GM12878 (cell line): ENCODE results near the gene ARHGAP12. TPM values are rescaled to one million over a fixed set of nuclear protein-coding genes. Genes with fewer than 3 reads are reported as not detected.

Experiments used
- ATAC-seq: fragments of 200-7000 bp; cut with Tn5 transposase; 3 replicates; pipeline ENCODE4 v1.9.1; 2020; ENCODE audit warnings: mild to moderate bottlenecking, moderate library complexity
- BruUV-seq: library from RNA; stranded (reverse); fragments of 400-500 nt; replicated peaks from 2 replicates; lab custom pipeline; 2021; lab: Mats Ljungman, UMichigan
- CTCF ChIA-PET: fragments of 300-600 bp; sonication (Branson Sonifier 250); formaldehyde crosslinking; extraction: SDS; loops from one replicate; lab custom pipeline; 2021; ENCODE audit warnings: inconsistent platforms; lab: Yijun Ruan, JAX
- POLR2A ChIA-PET: fragments of 350-600 bp; formaldehyde crosslinking; extraction: SDS; loops from one replicate; lab custom pipeline; 2021; ENCODE audit warnings: inconsistent platforms; lab: Charles Lee
- RAD21 ChIA-PET: fragments of 300-600 bp; sonication (Branson Sonifier 250); formaldehyde crosslinking; loops from one replicate; lab custom pipeline; 2023; ENCODE audit warnings: antibody characterized with exemption; ENCODE audit not compliant: unreplicated experiment; lab: Charles Lee
- SMC1A ChIA-PET: fragments of 300-600 bp; sonication (Branson Sonifier 250); formaldehyde crosslinking; loops from one replicate; lab custom pipeline; 2023; ENCODE audit not compliant: unreplicated experiment, uncharacterized antibody; lab: Charles Lee
- DNase-seq: peaks from one replicate; pipeline ENCODE4 v3.0.0-alpha.2; 2011; ENCODE audit warnings: low read depth, low spot score
- FAIRE-seq: peaks from 3 replicates; lab custom pipeline; 2011; peaks lifted over from hg19 to GRCh38; lab: Jason Lieb, UNC
- H2AFZ ChIP-seq: 2 replicates; pipeline ENCODE4 v1.6.0; 2011; ENCODE audit warnings: low read depth, low read length, control low read depth; ENCODE audit not compliant: control insufficient read depth
- H3K27ac ChIP-seq: 2 replicates; pipeline ENCODE4 v1.5.1; 2011; ENCODE audit warnings: control low read depth; ENCODE audit not compliant: control insufficient read depth, insufficient read depth
- H3K27me3 ChIP-seq, 2 experiments: replicated peaks in 1 of 2; 2 replicates each; pipeline versions ENCODE4 v1.6.0 to v1.6.1; 2011; ENCODE audit warnings: low read length in 1 of 2; ENCODE audit not compliant: control insufficient read depth in 2 of 2, insufficient read depth in 2 of 2
- H3K36me3 ChIP-seq, 2 experiments: 2 replicates each; pipeline ENCODE4 v1.5.1; 2011; ENCODE audit warnings: low read length in 1 of 2; ENCODE audit not compliant: control insufficient read depth in 2 of 2, insufficient read depth in 2 of 2
- H3K4me1 ChIP-seq: 2 replicates; pipeline ENCODE4 v1.6.1; 2011; ENCODE audit warnings: mild to moderate bottlenecking, low read length, moderate library complexity, mixed read lengths; ENCODE audit not compliant: control insufficient read depth, insufficient read depth
- H3K4me2 ChIP-seq: 2 replicates; pipeline ENCODE4 v1.6.0; 2011; ENCODE audit warnings: control low read depth; ENCODE audit not compliant: control insufficient read depth, insufficient read depth
- H3K4me3 ChIP-seq: fragments of 200-600 bp; sonication (generic); 2 replicates; pipeline ENCODE4 v1.5.1; 2016
- H3K79me2 ChIP-seq: 2 replicates; pipeline ENCODE4 v1.6.0; 2011; ENCODE audit warnings: low read length; ENCODE audit not compliant: control insufficient read depth, insufficient read depth
- H3K9ac ChIP-seq: 2 replicates; pipeline ENCODE4 v1.8.0; 2011; ENCODE audit warnings: low read length, control low read depth, mixed read lengths; ENCODE audit not compliant: control insufficient read depth, insufficient read depth
- H3K9me3 ChIP-seq: replicated peaks from 3 replicates; pipeline ENCODE4 v1.5.1; 2011; ENCODE audit warnings: mild to moderate bottlenecking, low read length; ENCODE audit not compliant: control insufficient read depth, insufficient read depth
- H4K20me1 ChIP-seq: 2 replicates; pipeline ENCODE4 v1.6.0; 2011; ENCODE audit not compliant: control insufficient read depth, insufficient read depth
- BACH1 ChIP-seq: fragments of 450-650 bp; IDR thresholded peaks from 2 replicates; pipeline ENCODE4 v1.6.1; 2017; ENCODE audit warnings: mild to moderate bottlenecking, borderline replicate concordance
- MEF2A ChIP-seq: IDR thresholded peaks from 2 replicates; pipeline ENCODE4 v1.6.1; 2011; ENCODE audit warnings: low read depth, mild to moderate bottlenecking, low read length, moderate library complexity; ENCODE audit not compliant: insufficient read depth
- ZBED1 ChIP-seq: IDR thresholded peaks from 2 replicates; pipeline ENCODE4 v1.6.1; 2016; ENCODE audit warnings: borderline replicate concordance
- ZBTB40 ChIP-seq: fragments of 450-650 bp; IDR thresholded peaks from 2 replicates; pipeline ENCODE4 v1.6.1; 2016; ENCODE audit warnings: mild to moderate bottlenecking, moderate library complexity, borderline replicate concordance
- WGBS: methylation state at CpG from one replicate; pipeline ENCODE4 v1.1.6; 2016; ENCODE audit warnings: low lambda C conversion rate; ENCODE audit not compliant: insufficient replicate concordance, insufficient coverage; ENCODE audit errors: missing lambda C conversion rate; 5-methylcytosine and 5-hydroxymethylcytosine counted together
- in situ Hi-C: fragments of 300-500 bp; cut with MboI; formaldehyde crosslinking; loops from 9 replicates; pipeline ENCODE4 v1.14.3; 2018; ENCODE audit warnings: mixed read lengths
- intact Hi-C: fragments of 100-400 bp; cut with micrococcal nuclease; formaldehyde crosslinking; loops from one replicate; pipeline ENCODE4 v1.14.2; 2022; ENCODE audit not compliant: unreplicated experiment
- polyA plus RNA-seq, 11 experiments: library from polyadenylated mRNA; depleted of rRNA in 4 of 11; unstranded in 6 of 11; stranded (reverse) in 5 of 11; fragments of >200 nt; fragmentation: Nextera tagmentation in 4 of 11; fragmentation: Illumina TruSeq in 1 of 11; extraction: Ambion mirVana in 4 of 11; extraction: Trizol in 1 of 11; gene quantifications; 1 replicate in 1 of 11; 2 replicates in 10 of 11; pipeline versions ENCODE4 v1.2.1 to v1.2.3, GENCODE V29; 2011 to 2016; ENCODE audit warnings: inconsistent platforms in 2 of 11, missing spikeins in 2 of 11, low read depth in 1 of 11
- total RNA-seq, 4 experiments: library from RNA; depleted of rRNA in 3 of 4; stranded (reverse); fragments of >200 nt in 3 of 4; fragmentation: Illumina TruSeq in 1 of 4; extraction: Trizol in 1 of 4; gene quantifications; 2 replicates each; pipeline versions ENCODE4 v1.2.1 to v1.2.3, GENCODE V29; 2013 to 2021
- TF ChIP-seq, protein P1 (sequence below): IDR thresholded peaks from 2 replicates; pipeline ENCODE4 v1.6.1; 2012; ENCODE audit warnings: mild to moderate bottlenecking, low read depth, low read length
- TF ChIP-seq, protein P2 (sequence below): IDR thresholded peaks from 2 replicates; pipeline ENCODE4 v1.6.1; 2011; ENCODE audit warnings: borderline replicate concordance, low read depth, mild to moderate bottlenecking, moderate library complexity, low read length; ENCODE audit not compliant: insufficient read depth, poor library complexity, severe bottlenecking

The ARHGAP12 gene
- total and polyA plus RNA-seq, 10 of the 15 experiments (the other 5 are each of a cell fraction or from before 2014, with no cell fraction given): 5.4 to 15.6 (median 8.5) TPM

DNA sequence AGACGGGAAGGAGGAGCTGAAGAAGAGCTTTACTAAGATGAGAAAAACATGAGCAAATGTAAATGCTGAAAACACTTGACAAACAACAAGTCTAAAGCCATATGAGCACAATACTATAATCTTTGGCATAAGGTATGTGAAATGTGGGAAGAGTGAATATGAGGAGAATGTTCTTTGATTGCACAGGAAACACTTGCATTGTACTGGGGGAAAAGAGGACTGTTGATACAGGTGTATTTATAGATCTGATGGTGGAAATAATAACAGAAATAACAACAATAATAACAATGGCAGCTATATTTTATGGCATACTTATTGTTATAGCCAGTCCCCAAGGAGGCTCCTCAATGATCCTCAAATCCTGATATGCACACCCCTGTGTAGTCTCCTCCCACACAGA, 23.0 kb downstream of the ARHGAP12 start:
- ChIA-PET SMC1A (interaction anchor here (1.9 kb wide), 1 partner anchor 9 kb away, joined by 6 read pairs; no protein-coding TSS in a partner anchor), CTCF (no interaction called here), RAD21 (no interaction called here), POLR2A (no interaction called here)
- Histone ChIP-seq H3K27ac (no peak overlapping the region), H3K9ac (no peak overlapping the region), H3K4me2 (no peak overlapping the region), H3K9me3 (peaks cover 1% of the 10 kb centered on the region; the same call in 1 of the 3 replicates), H2AFZ (no peak overlapping the region), H3K4me1 (no peaks in the 10 kb centered on the region; the same call in 1 of the 2 replicates), H3K27me3 (no peaks in the 10 kb centered on the region), H3K79me2 (no peaks in the 10 kb centered on the region; the same call in none of the 2 replicates), H3K36me3 (peaks cover 1 to 6% of the 10 kb centered on the region in 2 experiments; a peak in 3 of 4 replicates), H3K4me3 (no peak overlapping the region), H4K20me1 (no peaks in the 10 kb centered on the region)
- DNase-seq (no peak), FAIRE-seq (no peak), ATAC-seq (no peak)
- no TSS peak for BruUV-seq
- 75% methylated on average over 1 of the region's 1 CpG for WGBS
- TF ChIP-seq BACH1: no peak
- TF ChIP-seq, protein P1, sequence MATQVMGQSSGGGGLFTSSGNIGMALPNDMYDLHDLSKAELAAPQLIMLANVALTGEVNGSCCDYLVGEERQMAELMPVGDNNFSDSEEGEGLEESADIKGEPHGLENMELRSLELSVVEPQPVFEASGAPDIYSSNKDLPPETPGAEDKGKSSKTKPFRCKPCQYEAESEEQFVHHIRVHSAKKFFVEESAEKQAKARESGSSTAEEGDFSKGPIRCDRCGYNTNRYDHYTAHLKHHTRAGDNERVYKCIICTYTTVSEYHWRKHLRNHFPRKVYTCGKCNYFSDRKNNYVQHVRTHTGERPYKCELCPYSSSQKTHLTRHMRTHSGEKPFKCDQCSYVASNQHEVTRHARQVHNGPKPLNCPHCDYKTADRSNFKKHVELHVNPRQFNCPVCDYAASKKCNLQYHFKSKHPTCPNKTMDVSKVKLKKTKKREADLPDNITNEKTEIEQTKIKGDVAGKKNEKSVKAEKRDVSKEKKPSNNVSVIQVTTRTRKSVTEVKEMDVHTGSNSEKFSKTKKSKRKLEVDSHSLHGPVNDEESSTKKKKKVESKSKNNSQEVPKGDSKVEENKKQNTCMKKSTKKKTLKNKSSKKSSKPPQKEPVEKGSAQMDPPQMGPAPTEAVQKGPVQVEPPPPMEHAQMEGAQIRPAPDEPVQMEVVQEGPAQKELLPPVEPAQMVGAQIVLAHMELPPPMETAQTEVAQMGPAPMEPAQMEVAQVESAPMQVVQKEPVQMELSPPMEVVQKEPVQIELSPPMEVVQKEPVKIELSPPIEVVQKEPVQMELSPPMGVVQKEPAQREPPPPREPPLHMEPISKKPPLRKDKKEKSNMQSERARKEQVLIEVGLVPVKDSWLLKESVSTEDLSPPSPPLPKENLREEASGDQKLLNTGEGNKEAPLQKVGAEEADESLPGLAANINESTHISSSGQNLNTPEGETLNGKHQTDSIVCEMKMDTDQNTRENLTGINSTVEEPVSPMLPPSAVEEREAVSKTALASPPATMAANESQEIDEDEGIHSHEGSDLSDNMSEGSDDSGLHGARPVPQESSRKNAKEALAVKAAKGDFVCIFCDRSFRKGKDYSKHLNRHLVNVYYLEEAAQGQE: no peak
- TF ChIP-seq, protein P2, sequence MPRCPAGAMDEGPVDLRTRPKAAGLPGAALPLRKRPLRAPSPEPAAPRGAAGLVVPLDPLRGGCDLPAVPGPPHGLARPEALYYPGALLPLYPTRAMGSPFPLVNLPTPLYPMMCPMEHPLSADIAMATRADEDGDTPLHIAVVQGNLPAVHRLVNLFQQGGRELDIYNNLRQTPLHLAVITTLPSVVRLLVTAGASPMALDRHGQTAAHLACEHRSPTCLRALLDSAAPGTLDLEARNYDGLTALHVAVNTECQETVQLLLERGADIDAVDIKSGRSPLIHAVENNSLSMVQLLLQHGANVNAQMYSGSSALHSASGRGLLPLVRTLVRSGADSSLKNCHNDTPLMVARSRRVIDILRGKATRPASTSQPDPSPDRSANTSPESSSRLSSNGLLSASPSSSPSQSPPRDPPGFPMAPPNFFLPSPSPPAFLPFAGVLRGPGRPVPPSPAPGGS: no peak
- TF ChIP-seq ZBTB40: no peak
- no peak for TF ChIP-seq MEF2A
- no peak for TF ChIP-seq ZBED1
- intact Hi-C loops (no loop called here), in situ Hi-C loops (no loop called here)
